Myocyte (in vitro differentiated cells): ENCODE measurements around the gene BBS7. TPM values are rescaled to one million over a fixed set of nuclear protein-coding genes. Genes with fewer than 3 reads are reported as not detected.

Experiments
- DNase-seq: peaks from one replicate; pipeline ENCODE4 v3.0.0-alpha.2; 2012; ENCODE audit warnings: low read depth
- total RNA-seq: library from RNA; depleted of rRNA; stranded (reverse); fragments of >200 nt; gene quantifications from 2 replicates; pipeline ENCODE4 v1.2.3, GENCODE V29; 2014

Gene BBS7
- total RNA-seq, 1 donor from 2014 or later = 19.8 TPM

DNA sequence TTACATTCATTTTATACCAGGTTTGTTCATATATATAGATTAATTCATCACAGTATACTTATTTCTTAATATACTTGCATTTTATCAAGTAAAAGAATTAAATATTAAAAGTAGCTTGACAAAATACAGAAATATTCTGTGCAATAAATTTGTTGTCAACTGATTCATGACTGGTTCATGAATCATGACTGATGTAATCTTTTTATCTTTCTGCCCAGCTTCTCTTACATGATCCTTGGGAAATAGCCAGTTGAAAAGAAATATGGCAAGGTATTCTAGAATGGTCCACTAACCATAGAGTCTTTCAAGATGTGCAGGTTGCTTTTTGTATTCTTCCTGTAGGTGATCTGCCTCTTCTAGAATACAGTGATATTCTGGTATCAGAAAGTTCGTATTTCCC lies 42.4 kb downstream of the BBS7 start:
- DNase-seq = no peak

DNA sequence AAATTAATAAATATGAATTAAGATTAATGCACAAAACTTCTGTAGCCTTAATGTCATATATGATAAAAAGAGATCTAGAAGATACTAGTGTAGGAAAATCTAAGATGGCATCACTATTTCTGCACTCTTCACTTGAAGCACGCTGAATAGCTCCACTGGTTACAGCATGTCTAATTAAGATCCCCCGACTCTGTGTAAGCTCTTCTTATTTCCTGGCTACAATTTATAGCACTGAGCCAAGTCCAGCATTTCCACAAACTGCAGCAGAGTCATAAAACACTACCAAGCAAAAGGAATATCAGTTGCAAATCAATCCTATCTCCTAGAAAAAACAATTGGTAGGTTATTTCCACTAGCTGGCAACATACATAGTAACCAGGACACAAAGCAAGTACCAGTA lies 45.3 kb downstream of the BBS7 start:
- DNase-seq = no peak

DNA sequence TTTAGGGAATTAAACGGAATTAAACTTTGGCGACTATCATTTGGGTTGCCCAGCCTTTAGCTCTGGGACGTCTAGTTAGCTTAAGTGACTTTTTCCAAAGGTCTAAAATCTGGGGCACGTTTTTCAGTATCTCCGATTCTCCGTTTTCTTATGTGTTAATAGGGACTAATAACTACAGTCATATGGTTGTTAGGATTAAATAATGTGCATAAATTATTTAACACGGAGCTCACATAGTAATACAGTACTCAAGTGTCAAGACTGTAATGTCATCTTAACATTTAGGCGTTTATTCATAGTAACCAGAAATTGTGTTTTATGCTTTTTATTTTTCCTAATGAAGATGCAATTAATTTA lies 46.1 kb downstream of the BBS7 start:
- DNase-seq = no peak

DNA sequence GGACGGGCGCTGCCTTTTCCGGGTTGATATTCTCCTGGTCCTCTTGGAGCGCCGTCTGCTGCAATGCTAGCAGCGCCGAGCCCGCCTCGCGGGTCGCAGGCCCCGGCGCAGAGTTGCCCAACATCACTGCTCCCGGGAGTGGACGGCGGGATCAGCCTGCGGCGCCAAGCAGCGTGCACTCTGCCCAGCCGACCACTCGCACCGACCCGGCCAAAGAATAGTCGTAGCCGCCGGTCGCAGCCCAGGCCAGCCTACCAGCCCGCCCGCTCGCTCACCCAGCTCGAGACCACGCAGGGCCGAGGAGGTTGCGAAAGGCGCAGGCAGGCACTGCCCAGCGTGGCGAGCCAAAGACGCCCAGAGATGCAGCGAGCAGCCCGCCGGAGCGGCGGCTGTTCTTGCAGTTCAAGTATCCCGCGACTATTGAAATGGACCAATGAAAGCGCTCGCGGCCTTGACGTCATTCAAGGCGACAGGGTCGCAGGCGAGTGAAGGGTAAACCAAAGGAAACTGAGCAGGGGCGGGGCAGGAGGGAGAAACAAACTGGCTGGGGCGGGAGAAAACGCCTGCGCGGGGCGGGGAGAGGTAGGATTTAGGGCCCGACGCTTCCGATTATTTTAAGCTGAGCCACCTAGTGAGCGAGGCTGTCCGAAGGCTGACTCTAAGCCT lies 46.6 kb downstream of the BBS7 start, which contains the start of gene CCNA2:
TSS of gene CCNA2 (minus strand) at position 379 of the 666 bp plus-strand sequence. CDS start at position 124, 255 bp downstream.
- DNase-seq = peak; percentile 98

DNA sequence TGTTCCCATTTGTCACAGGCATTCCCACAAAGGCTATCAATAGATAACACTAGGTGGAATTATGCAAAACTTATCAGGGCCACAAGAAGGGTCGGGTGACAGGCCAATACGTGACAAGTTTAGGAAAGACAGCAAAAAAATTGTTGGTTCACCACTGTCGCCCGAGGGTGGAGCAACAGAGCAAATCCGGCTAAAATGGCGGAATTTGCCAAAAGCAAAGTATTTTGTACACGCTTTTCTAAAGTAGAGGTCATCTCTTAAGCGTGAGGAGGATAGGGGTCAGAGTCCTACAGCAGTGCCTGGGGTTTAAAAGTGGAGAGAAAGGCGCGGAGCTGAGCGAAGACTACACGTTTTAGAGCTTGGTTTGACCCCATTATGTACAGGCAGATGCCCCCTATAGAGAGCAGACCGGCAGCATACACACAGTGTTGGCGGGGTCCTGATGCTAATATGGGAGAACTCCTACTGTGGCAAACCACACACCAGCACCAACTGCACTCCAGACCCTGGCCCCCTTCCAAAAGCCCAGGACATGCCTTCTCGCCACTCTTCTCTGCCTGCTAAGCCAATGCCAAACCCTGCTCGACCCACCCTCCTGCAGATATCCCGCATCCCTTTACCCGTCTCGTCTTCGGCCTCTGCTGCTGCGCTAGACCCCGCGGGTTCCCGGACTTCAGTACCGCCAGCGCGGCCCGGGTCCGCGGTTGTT lies 47.3 kb downstream of the BBS7 start:
- peak; percentile 84 for DNase-seq

DNA sequence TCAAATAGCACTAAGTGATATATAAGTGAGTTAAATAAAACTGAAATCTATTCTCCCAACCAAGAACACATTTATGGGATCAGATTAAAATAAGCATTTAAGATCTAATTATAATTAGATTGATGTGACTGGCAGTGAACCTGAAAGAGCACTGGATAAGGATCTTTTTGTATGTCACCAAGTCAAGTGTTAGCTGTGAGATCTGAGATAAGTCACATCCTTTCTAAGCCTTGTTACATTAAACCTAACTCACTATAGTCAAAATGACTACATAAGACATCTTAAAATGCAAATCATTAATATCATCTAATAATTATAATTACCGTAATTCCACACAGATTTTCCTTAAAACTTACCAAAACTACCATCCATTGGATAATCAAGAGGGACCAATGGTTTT lies 48.2 kb downstream of the BBS7 start:
- DNase-seq = no peak

DNA sequence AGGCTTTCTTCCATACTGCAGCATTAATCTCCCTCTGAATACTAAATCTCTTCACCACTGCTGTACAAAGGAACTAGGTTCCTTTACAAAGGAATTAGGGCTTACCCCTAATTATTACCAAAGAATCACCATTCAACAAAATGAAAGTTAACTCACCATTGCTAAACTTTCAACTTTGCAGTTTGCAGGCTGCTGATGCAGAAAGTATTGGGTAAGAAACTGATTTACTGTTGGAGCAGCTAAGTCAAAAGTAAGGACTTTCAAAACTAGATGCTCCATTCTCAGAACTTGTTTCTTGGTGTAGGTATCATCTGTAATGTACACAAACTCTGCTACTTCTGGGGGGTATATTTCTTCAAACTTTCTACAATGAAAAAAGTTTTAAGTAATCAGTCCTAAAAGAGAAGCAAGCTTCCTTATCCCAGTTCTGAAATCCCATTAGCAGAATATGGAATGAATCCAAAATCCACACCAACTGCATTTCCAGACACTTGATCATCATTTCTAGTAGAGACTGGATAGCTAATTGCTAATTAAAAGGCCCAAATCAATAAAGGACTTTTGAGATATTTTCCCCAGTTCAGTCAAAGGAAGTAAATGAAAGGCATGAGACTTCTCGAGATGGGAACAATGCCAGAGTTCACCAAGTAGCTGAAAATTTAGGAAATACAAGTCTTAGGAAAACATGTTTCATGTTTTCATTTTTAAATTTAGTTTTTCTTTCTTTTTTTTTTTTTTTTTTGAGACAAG lies 50.9 kb downstream of the BBS7 start:
- peak; percentile 17 for DNase-seq

DNA sequence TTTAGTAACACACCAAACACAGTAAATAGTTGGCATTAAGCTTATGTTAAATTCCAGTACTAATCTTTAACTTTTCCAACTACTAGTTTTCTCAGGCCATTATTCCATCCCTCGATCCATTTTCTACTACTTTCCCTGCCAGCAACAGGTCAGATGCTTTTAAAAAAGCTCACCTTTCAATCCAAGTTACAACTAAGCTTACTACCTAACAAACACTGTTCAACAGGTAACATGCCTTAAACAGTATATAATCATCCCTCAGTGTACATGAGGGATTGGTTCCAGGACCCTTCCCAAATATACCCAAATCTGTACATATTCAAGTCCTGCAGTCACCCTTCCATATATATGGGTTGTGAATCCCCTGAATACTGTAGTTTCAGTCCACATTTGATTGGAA lies 52.1 kb downstream of the BBS7 start:
- DNase-seq = no peak

DNA sequence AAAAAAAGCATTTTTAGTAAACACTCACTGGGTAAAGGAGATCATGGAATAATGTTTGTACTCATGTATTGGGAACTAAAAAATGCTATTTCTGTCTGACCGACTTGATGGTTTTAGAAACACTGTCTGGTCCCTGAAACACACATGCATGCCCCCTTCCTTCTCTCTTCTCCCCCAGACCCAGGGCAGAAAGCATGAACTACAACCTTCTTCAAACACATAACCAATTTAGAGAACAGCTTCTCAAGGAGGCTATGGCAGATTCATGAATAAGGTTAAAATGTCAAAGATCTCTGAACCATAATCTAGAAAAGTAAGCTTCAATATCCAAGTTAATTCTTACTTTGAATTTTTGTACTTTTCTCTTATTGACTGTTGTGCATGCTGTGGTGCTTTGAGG lies 52.6 kb downstream of the BBS7 start:
- no peak for DNase-seq

DNA sequence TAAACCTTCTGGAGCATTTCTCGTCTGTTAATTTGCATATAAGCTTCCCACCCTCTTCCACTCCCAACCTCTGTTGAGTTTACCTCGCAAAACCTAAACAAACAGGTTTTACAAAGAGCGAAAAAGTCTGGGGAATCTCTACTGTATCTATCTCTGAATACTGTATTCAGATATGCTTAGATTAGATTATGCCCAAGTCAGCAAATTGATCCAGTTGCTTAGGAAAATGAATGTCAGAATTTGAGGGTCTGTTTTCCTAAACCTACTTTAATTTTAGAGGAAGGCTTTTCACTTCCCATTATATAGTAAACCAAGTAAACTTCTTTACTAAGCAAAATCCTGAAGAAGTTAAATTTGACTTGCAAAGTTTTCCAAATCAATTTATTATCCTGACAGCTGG lies 53.3 kb downstream of the BBS7 start:
- DNase-seq = no peak

DNA sequence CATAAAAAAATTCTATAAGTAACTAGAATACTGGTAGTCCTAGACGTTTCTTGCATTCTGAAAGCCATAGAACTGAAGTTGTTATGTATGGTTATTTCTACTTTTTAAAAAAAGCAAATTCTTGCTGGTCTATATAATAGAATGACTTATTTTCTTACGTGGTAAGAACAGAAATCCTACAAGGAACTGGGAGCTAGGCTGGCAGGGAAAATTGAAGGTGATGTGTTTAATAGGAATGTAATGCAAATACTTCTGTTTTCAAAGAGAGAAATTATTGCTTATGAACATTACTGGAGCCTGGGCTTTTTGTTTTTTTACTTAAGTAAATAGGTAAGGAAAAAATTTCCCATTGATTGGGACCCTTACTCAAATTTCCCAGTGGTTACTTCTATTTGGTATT lies 55.5 kb downstream of the BBS7 start:
- no peak for DNase-seq

DNA sequence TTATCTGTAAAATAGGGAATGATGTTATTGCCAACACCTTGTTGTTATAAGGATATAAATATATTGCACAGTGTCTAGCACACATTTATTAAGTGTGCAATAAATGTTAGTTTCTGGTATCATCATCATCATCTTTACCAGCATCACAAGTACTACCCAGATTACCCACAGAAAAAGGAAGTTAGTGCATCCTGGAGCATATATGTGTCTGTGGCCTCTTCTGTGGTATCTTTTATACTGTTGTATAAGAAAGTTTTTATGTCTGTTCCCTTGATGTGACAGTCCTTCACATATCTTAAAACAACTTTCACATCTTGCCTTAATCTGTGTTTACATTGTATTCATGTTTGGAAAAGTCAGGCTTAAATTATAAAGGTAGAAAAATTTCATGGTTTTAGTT lies 59.2 kb downstream of the BBS7 start:
- no peak for DNase-seq

DNA sequence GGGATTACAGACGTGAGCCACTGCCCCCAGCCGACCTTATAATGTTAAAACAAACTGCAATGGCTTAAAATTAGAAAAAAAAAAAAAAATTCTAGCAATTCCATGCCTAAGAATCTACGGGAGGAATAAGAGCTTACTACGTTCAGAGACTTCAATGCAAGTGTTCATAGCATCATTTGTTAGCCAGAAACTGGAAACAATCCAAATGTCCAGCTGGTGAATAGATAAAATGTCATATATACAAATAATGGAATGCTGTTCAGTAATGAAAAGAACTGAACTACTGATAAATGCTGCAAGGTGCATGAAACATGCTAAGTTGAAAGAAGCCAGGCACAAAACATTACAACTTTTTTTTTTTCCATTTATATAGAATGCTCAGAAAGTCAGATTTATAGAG lies 63.9 kb downstream of the BBS7 start:
- DNase-seq = no peak

DNA sequence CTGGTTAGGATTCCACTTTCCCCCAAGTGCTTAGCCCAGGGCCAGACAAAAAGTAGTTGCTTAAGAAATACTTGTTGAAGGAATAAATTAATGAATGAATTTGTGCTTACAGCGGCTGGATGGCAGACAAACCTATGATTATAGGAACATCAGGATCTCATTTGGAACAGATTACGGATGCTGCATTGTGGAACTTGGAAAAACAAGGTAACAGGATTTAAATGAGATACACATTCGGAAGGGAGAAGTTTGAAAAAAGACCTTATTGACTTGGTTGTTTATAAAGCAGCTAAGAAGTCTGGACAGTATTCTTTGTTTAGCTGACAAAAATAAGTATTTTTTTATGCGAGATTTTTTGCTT lies 68.6 kb downstream of the BBS7 start:
- DNase-seq = no peak

DNA sequence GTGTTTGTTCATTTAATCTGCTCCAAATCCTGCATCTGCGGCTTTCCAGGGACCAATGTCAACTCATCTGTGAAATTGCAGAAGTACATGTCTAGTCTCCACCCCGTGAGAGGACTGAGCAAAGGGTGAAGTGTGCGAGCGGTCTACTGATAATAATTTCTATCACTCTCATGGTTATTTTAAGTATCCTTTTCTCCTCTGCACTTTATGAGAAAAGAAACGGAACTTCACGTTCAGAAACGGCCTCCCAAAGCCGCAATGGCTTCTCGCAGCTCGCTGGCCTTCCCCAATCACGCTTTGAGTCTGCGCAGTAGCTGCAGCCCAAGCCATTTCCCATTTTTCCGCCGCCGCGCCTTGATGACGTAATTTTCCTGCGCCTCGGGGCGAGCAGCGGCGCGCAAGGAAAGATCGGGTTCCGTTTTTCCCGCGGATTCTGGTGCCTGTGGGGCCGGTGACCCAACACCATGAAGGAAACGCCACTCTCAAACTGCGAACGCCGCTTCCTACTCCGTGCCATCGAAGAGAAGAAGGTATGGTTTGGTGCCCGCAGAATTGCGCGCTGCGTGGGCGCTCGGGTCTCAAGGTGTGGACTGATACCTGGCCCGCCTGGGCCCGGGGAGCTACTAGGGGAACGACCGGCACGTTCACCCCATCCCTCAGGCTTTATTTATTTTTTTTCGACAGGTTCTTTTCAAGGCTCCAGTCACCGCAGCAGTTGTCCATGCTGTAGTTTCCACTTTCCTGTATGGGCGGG lies 69.1 kb downstream of the BBS7 start, which contains the start of gene EXOSC9:
TSS of gene EXOSC9 (plus strand) at position 363 of the 754 bp plus-strand sequence. CDS start at position 465, 102 bp downstream.
- DNase-seq = peak; percentile 97

DNA sequence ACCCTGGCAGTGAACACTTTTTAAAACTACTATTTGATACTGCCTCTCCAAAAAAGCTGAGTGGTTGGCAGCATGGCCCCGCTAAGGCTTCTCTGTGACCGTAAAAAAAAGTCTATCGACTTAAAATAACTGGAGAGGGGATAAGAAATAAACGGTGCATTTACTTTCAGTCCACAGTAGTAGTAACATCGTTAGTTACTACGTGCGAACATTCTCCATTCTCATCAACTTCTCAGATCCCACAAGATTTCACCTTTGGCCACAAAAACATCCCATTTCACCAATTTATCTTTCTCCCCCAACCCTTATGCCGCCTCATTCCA lies 69.7 kb downstream of the BBS7 start:
- no peak for DNase-seq

DNA sequence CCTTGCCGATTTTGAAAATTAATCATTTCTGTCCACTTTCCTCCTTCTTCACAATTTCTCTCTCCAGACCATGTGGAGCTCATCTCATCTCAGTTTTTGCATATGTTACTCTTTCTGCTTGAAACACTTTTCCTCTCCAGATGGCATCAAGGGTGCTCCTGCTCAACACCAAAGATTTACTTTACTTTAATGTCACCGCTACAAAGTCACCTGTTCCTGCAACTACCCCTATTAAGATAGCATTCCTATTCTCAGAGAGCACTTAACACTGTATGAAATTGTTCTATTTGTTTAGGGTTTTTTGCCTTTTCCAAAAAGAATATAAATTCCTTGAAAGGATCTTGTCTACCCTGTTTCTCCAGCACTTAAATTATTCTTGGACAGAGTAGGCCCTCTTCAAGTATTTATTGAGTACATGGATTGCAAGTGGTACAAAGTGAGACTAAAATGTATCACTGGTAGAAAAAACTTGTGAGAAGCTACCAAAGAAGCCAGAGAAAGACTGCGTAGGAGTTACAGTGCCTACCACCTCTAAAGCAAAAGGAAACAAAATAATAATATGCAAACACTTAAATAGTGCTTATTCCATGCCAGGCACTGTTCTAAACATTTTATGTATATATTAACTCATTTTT lies 70.3 kb downstream of the BBS7 start:
- no peak for DNase-seq

DNA sequence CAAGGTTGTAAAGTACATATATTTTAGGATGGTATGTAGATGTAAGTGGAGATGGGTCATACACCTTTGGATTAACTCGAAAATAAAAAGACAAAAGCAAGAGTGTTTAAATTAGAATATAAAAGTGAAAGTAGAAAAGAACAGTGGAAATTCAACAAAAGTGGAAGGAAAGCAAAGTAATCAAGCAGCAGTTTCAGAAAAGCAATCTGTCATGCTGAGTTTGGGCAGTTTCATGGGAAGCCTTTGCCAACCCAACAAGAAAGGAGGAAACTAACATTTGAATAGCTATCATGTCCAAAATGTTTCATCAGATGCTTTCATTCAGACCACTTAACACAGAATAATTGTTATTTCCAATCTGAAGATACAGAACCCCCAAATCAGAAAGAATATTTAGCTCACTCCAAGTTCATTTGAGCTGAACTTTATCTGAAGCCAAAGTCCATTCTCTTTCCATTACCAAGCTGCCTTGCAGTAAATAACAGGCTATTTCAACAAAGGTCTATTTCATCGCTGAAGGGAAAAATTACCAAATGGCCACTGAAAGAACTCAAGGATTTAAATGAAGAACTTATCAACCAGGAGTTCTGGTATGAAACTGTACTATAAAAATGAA lies 71.0 kb downstream of the BBS7 start:
- no peak for DNase-seq

DNA sequence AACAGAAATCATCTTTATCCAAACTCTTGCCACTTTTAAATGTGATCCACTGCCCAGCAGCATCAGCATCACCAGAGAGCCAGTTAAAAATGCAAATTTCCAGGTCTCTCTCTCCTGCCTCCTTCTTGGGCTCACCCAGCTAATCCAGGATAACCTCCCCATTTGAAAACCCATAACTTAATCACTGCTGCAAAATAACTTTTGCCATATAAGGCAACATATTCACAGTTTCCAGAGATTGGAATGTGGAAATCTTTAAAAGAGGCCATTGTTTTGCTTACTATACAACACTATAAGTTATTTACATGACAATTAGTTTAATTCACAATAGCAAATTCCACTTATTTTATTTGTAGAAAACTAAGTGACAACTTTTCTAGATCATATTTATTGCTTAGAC lies 74.0 kb downstream of the BBS7 start:
- DNase-seq = no peak

DNA sequence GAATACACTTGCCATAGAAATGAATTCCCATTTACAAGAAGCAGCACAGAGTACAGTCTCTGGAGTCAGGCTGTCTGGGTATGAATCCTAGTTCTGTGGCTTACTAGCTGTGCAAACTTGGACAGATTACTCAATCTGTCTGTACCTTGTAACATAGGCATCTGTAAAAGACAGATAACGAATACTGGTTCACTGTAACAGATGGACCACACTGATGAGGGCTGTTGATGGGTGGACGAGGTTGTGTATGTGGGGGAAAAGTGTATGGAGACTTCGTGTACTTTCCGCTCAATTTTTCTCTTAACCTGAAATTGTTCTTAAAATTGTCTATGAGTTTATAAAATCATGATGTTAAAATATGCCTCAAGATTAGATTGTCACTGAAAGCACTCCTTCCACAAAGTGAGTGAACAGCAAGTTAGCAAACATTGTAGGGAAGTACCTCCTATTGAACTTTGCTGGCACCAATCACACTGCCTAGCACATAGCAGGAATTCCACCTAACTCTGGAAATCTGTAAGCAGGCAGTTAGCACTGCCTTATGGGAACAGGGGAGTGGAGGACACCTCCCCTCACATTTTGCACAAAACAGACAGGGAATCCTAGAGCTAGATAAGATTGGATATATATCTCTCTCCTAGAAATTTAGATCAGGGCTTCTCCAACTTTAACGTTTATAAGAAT lies 75.6 kb downstream of the BBS7 start:
- no peak for DNase-seq
